WTC11 (cell line): ENCODE measurements around the gene MLXIP. TPM values are rescaled to one million over a fixed set of nuclear protein-coding genes. Genes with fewer than 3 reads are reported as not detected.

Source experiments
- ATAC-seq: fragments of 200-7000 bp; cut with Tn5 transposase; 2 replicates; pipeline ENCODE4 v1.10.0; 2021; ENCODE audit warnings: mild to moderate bottlenecking, moderate library complexity
- CTCF ChIA-PET: fragments of 300-600 bp; sonication (Branson Sonifier 250); formaldehyde crosslinking; loops from one replicate; lab custom pipeline; 2021; ENCODE audit warnings: antibody characterized with exemption; lab: Charles Lee
- POLR2A ChIA-PET: fragments of 350-600 bp; sonication (Branson Sonifier 250); formaldehyde crosslinking; loops from one replicate; lab custom pipeline; 2021; ENCODE audit warnings: antibody characterized with exemption; lab: Charles Lee
- DNase-seq: peaks from one replicate; pipeline ENCODE4 v3.0.0; 2021; ENCODE audit warnings: low spot score
- H3K27ac Mint-ChIP-seq: 2 replicates; pipeline ENCODE4 v1.8.0; 2021; ENCODE audit warnings: mixed read lengths
- H3K27me3 Mint-ChIP-seq: 2 replicates; pipeline ENCODE4 v1.8.0; 2021; ENCODE audit warnings: low read depth, mild to moderate bottlenecking, moderate library complexity, mixed read lengths
- H3K36me3 Mint-ChIP-seq: 2 replicates; pipeline ENCODE4 v1.8.0; 2021; ENCODE audit warnings: mixed read lengths
- H3K4me1 Mint-ChIP-seq: 2 replicates; pipeline ENCODE4 v1.8.0; 2022; ENCODE audit warnings: mixed read lengths
- H3K4me3 Mint-ChIP-seq: 2 replicates; pipeline ENCODE4 v1.8.0; 2021; ENCODE audit warnings: mild to moderate bottlenecking, moderate library complexity, mixed read lengths
- H3K9me3 Mint-ChIP-seq: 2 replicates; pipeline ENCODE4 v1.8.0; 2021; ENCODE audit warnings: mixed read lengths
- ATF3 ChIP-seq: sonication (generic); formaldehyde crosslinking; conservative IDR thresholded peaks from 2 replicates; pipeline ENCODE4 v1.8.1; 2022; ENCODE audit warnings: mild to moderate bottlenecking, missing genetic modification reagents
- CREM ChIP-seq: sonication (generic); formaldehyde crosslinking; IDR thresholded peaks from 2 replicates; pipeline ENCODE4 v1.8.1; 2022; ENCODE audit warnings: mild to moderate bottlenecking, missing genetic modification reagents, moderate library complexity
- CTCF ChIP-seq: fragments of 200-600 bp; IDR thresholded peaks from 2 replicates; pipeline ENCODE4 v1.8.0; 2022; ENCODE audit warnings: antibody characterized with exemption
- JAZF1 ChIP-seq: fragments of 250-450 bp; sonication (Bioruptor Pico); IDR thresholded peaks from 2 replicates; pipeline ENCODE4 v1.9.0; 2021; ENCODE audit warnings: moderate library complexity, mild to moderate bottlenecking, inconsistent platforms
- NR1H2 ChIP-seq: sonication (generic); formaldehyde crosslinking; IDR thresholded peaks from 2 replicates; pipeline ENCODE4 v1.9.0; 2021; ENCODE audit warnings: mild to moderate bottlenecking, moderate library complexity, missing genetic modification reagents
- SMAD3 ChIP-seq: sonication (generic); formaldehyde crosslinking; IDR thresholded peaks from 2 replicates; pipeline ENCODE4 v1.8.0; 2022; ENCODE audit warnings: missing genetic modification reagents, mild to moderate bottlenecking, borderline replicate concordance
- SP1 ChIP-seq: sonication (generic); formaldehyde crosslinking; conservative IDR thresholded peaks from 2 replicates; pipeline ENCODE4 v1.8.1; 2022; ENCODE audit warnings: missing genetic modification reagents
- STAT6 ChIP-seq: sonication (generic); formaldehyde crosslinking; conservative IDR thresholded peaks from 2 replicates; pipeline ENCODE4 v1.8.1; 2023; ENCODE audit warnings: mild to moderate bottlenecking, low read depth, missing genetic modification reagents, moderate library complexity
- TCF7 ChIP-seq: sonication (generic); formaldehyde crosslinking; IDR thresholded peaks from 2 replicates; pipeline ENCODE4 v1.8.0; 2022; ENCODE audit warnings: mild to moderate bottlenecking, low read depth, missing genetic modification reagents, moderate library complexity
- ZMAT4 ChIP-seq: fragments of 250-450 bp; sonication (Bioruptor Pico); IDR thresholded peaks from 2 replicates; pipeline ENCODE4 v1.9.0; 2021; ENCODE audit warnings: mild to moderate bottlenecking
- ZNF121 ChIP-seq: sonication (generic); formaldehyde crosslinking; IDR thresholded peaks from 2 replicates; pipeline ENCODE4 v1.8.0; 2023; ENCODE audit warnings: missing genetic modification reagents
- ZNF512 ChIP-seq: sonication (generic); formaldehyde crosslinking; IDR thresholded peaks from 2 replicates; pipeline ENCODE4 v1.8.1; 2022; ENCODE audit warnings: missing genetic modification reagents, borderline replicate concordance
- ZNF532 ChIP-seq: fragments of 250-450 bp; sonication (Bioruptor Pico); IDR thresholded peaks from 2 replicates; pipeline ENCODE4 v1.9.0; 2021; ENCODE audit warnings: mild to moderate bottlenecking, borderline replicate concordance
- ZNF671 ChIP-seq: fragments of 250-450 bp; sonication (Bioruptor Pico); IDR thresholded peaks from 2 replicates; pipeline ENCODE4 v1.8.0; 2021; ENCODE audit warnings: mild to moderate bottlenecking
- total RNA-seq: library from RNA; stranded (reverse); gene quantifications from 3 replicates; pipeline ENCODE4 v1.2.3, GENCODE V29; 2021

Gene MLXIP
- total RNA-seq, 1 experiment from 2014 or later: 49.4 TPM

GRCh38 chr12:122190842-122191668 is 112.5 kb downstream of the MLXIP start:
- peak; percentile 86 for DNase-seq
- TF ChIP-seq STAT6 (CRISPR knock-in tag): no peak
- peak; percentile 69 for TF ChIP-seq CTCF
- 0 out of 2 replicates have a peak, but pooled peaks have one; percentile 8 for TF ChIP-seq ZNF121 (CRISPR knock-in tag)
- no peak for TF ChIP-seq JAZF1 (CRISPR knock-in tag)
- no peak for TF ChIP-seq ZNF671
- no peak for TF ChIP-seq NR1H2 (CRISPR knock-in tag)
- TF ChIP-seq, all 79 proteins: peak for 2

GRCh38 chr12:122192441-122192840 is 113.9 kb downstream of the MLXIP start:
- H3K36me3 Mint-ChIP-seq: peaks cover 4% of the 10 kb centered on the region; the same call in 1 of the 2 replicates
- ATAC-seq (no peak), DNase-seq (no peak)
- H3K9me3 Mint-ChIP-seq: peaks cover 15% of the 10 kb centered on the region
- no peak overlapping the region for H3K4me3 Mint-ChIP-seq
- H3K27ac Mint-ChIP-seq: peak overlapping the region; percentile 4; the same call in 1 of the 2 replicates
- ChIA-PET CTCF (interaction anchor here (0.5 to 1.2 kb wide), 5 partner anchors 13 to 886 kb away, joined by 3 to 4 read pairs (median 3); no protein-coding TSS in a partner anchor), POLR2A (interaction anchor here (0.6 kb wide), 1 partner anchor 276 kb away, joined by 3 read pairs; no protein-coding TSS in a partner anchor)
- H3K27me3 Mint-ChIP-seq: no peaks in the 10 kb centered on the region
- H3K4me1 Mint-ChIP-seq: peaks cover 7% of the 10 kb centered on the region; the same call in 1 of the 2 replicates
- TF ChIP-seq TCF7 (CRISPR knock-in tag): no peak
- TF ChIP-seq ATF3 (CRISPR knock-in tag): no peak
- TF ChIP-seq CREM (CRISPR knock-in tag): no peak
- no peak for TF ChIP-seq ZNF532 (CRISPR knock-in tag)
- no peak for TF ChIP-seq SMAD3 (CRISPR knock-in tag)
- no peak for TF ChIP-seq ZMAT4
- no peak for TF ChIP-seq STAT6 (CRISPR knock-in tag)
- no peak for TF ChIP-seq SP1 (CRISPR knock-in tag)
- TF ChIP-seq ZNF512 (CRISPR knock-in tag): no peak

More at GRCh38 chr12:122190842-122191668, 112.5 kb downstream of the MLXIP start:
- H3K4me3 Mint-ChIP-seq: no peak overlapping the region
- peak; percentile 88 for ATAC-seq
- H3K36me3 Mint-ChIP-seq: peaks cover 4% of the 10 kb centered on the region; the same call in 1 of the 2 replicates
- H3K9me3 Mint-ChIP-seq: peaks cover 14% of the 10 kb centered on the region
- 0 out of 2 replicates have a peak, but pooled peaks cover 3% of the 10 kb centered on the region for H3K4me1 Mint-ChIP-seq
- CTCF ChIA-PET: interaction anchor here (0.6 to 5.4 kb wide), 24 partner anchors 8 to 379 kb away, joined by 3 to 32 read pairs (median 5); partner anchors contain the start of genes B3GNT4, DIABLO, LRRC43 and MLXIP
- POLR2A ChIA-PET: interaction anchor here (0.6 to 0.8 kb wide), 2 partner anchors 15 to 21 kb away, joined by 3 to 4 read pairs; no protein-coding TSS in a partner anchor
- H3K27ac Mint-ChIP-seq: no peak overlapping the region
- H3K27me3 Mint-ChIP-seq: no peaks in the 10 kb centered on the region
